Lung (tissue), 12 donors: Measurements from ENCODE around the gene SLC12A8. TPM values are rescaled to one million over a fixed set of nuclear protein-coding genes. Genes with fewer than 3 reads are reported as not detected.

Experiments used
- ATAC-seq: fragments of 200-7000 bp; cut with Tn5 transposase; one replicate; pipeline ENCODE4 v1.9.1; 2020; ENCODE audit warnings: moderate number of reproducible peaks; ENCODE audit not compliant: insufficient read depth, low FRiP score
- DNase-seq, 3 donors: peaks; one replicate each; pipeline ENCODE4 v3.0.0-alpha.2; 2013 to 2017
- H3K27ac ChIP-seq, 2 donors: one replicate each; pipeline ENCODE4 v1.5.1; 2013; ENCODE audit warnings: mild to moderate bottlenecking in 2 of 2, moderate library complexity in 2 of 2, control low read depth in 1 of 2, inconsistent platforms in 1 of 2, low read depth in 1 of 2, low read length in 1 of 2
- H3K27me3 ChIP-seq, 3 donors: one replicate each; pipeline ENCODE4 v1.5.1; 2013; ENCODE audit warnings: low read length in 2 of 3; ENCODE audit not compliant: control insufficient read depth in 3 of 3, insufficient read depth in 3 of 3
- H3K36me3 ChIP-seq, 4 donors: one replicate each; pipeline ENCODE4 v1.5.1; 2013; ENCODE audit warnings: low read length in 4 of 4, mild to moderate bottlenecking in 1 of 4, moderate library complexity in 1 of 4; ENCODE audit not compliant: control insufficient read depth in 4 of 4, insufficient read depth in 4 of 4
- H3K4me1 ChIP-seq, 5 donors: one replicate each; pipeline ENCODE4 v1.5.1; 2013; ENCODE audit warnings: low read length in 5 of 5, mild to moderate bottlenecking in 2 of 5, moderate library complexity in 1 of 5; ENCODE audit not compliant: control insufficient read depth in 5 of 5, insufficient read depth in 5 of 5
- H3K4me3 ChIP-seq: one replicate; pipeline ENCODE4 v1.5.1; 2013; ENCODE audit warnings: mild to moderate bottlenecking, control low read depth, moderate library complexity
- H3K9ac ChIP-seq, 2 donors: one replicate each; pipeline ENCODE4 v1.5.1; 2013; ENCODE audit warnings: low read length in 2 of 2, control low read depth in 1 of 2; ENCODE audit not compliant: insufficient read depth in 1 of 2
- H3K9me3 ChIP-seq, 4 donors: one replicate each; pipeline ENCODE4 v1.5.1; 2013; ENCODE audit warnings: low read length in 3 of 4, mild to moderate bottlenecking in 1 of 4, moderate library complexity in 1 of 4; ENCODE audit not compliant: control insufficient read depth in 4 of 4, insufficient read depth in 3 of 4
- WGBS, 2 donors: extraction: QIAGEN DNeasy Blood & Tissue Kit; methylation state at CpG; one replicate each; pipeline ENCODE4 v1.1.7; 2013; 5-methylcytosine and 5-hydroxymethylcytosine counted together
- polyA plus RNA-seq, 2 donors: library from polyadenylated mRNA; stranded (reverse); fragments of 200-250 nt; gene quantifications; one replicate each; pipeline ENCODE4 v1.2.1, GENCODE V29; 2013
- total RNA-seq, 2 donors: library from RNA; depleted of rRNA in 1 of 2; stranded (reverse); fragments of >200 nt in 1 of 2; gene quantifications; one replicate each; pipeline ENCODE4 v1.2.1, GENCODE V29; 2014 to 2021
- TF ChIP-seq, protein P1 (sequence below): IDR thresholded peaks from 2 replicates; pipeline ENCODE4 v1.5.1; 2012; ENCODE audit warnings: mild to moderate bottlenecking; ENCODE audit errors: control extremely low read depth, extremely low read depth
- donor health status: control.
- donor health status: control.
- donor health status: Bipolar disorder and iron deficiency.
- donor health status: healthy.
- donor health status: DM: yes; HTN: yes; CAD: no.

Gene SLC12A8
- total and polyA plus RNA-seq, 4 donors, result 3.1 to 9.8 (median 5.8) TPM

DNA sequence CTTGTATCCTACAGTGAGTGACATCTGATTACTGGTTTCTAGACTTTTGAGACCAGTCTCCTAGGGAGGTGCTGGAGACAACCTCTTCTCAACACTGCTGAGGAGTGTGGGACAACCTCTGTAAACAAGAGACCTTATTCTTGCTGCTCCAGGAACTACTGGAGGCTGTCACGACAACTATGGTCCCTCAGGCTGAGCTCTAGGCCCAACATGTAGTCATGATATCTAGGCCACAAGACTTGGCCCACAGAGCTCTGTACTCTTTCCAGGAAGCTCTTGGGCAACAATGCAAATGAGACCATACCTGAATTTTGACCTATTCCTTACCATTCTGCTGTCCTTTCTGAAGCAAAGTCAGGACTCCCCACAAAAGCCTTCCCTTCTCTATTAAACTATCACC, 132.5 kb downstream of the SLC12A8 start:
- Histone ChIP-seq H3K4me1 (peaks cover 0 to 5% (median 0%) of the 10 kb centered on the region in 5 donors), H3K27ac (no peak overlapping the region), H3K4me3 (no peak overlapping the region), H3K36me3 (no peaks in the 10 kb centered on the region), H3K9me3 (no peaks in the 10 kb centered on the region), H3K27me3 (no peaks in the 10 kb centered on the region), H3K9ac (no peak overlapping the region)
- ATAC-seq (no peak), DNase-seq (no peak)
- WGBS, 2 donors, result 95 to 96% methylated on average over 1 of the region's 1 CpG
- TF ChIP-seq, protein P1, sequence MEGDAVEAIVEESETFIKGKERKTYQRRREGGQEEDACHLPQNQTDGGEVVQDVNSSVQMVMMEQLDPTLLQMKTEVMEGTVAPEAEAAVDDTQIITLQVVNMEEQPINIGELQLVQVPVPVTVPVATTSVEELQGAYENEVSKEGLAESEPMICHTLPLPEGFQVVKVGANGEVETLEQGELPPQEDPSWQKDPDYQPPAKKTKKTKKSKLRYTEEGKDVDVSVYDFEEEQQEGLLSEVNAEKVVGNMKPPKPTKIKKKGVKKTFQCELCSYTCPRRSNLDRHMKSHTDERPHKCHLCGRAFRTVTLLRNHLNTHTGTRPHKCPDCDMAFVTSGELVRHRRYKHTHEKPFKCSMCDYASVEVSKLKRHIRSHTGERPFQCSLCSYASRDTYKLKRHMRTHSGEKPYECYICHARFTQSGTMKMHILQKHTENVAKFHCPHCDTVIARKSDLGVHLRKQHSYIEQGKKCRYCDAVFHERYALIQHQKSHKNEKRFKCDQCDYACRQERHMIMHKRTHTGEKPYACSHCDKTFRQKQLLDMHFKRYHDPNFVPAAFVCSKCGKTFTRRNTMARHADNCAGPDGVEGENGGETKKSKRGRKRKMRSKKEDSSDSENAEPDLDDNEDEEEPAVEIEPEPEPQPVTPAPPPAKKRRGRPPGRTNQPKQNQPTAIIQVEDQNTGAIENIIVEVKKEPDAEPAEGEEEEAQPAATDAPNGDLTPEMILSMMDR, result no peak

DNA sequence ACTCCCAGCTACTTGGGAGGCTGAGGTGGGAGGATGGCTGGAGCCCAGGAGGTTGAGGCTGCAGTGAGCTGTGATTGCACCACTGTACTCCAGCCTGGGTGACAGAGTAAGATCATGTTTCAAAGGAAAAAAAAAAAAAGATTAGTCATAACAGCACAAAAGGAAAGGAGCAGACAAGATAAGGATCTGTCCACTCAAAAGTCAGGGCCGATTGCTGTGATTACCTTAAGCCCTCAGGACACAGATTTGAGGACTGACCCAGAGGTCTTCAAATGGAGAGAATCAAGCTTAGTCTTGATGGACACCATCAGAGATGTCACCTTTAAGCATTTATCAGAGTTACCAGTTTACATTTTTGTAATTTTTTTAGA, 132.9 kb downstream of the SLC12A8 start:
- TF ChIP-seq, protein P1, result no peak
- Histone ChIP-seq H3K9me3 (no peaks in the 10 kb centered on the region), H3K27me3 (no peaks in the 10 kb centered on the region), H3K36me3 (no peaks in the 10 kb centered on the region), H3K4me1 (peaks cover 0 to 5% (median 0%) of the 10 kb centered on the region in 5 donors), H3K27ac (no peak overlapping the region), H3K4me3 (no peak overlapping the region), H3K9ac (no peak overlapping the region)
- DNase-seq, result no peak
- ATAC-seq, result no peak
- WGBS, 2 donors, result 52 to 72% methylated on average over 1 of the region's 1 CpG

DNA sequence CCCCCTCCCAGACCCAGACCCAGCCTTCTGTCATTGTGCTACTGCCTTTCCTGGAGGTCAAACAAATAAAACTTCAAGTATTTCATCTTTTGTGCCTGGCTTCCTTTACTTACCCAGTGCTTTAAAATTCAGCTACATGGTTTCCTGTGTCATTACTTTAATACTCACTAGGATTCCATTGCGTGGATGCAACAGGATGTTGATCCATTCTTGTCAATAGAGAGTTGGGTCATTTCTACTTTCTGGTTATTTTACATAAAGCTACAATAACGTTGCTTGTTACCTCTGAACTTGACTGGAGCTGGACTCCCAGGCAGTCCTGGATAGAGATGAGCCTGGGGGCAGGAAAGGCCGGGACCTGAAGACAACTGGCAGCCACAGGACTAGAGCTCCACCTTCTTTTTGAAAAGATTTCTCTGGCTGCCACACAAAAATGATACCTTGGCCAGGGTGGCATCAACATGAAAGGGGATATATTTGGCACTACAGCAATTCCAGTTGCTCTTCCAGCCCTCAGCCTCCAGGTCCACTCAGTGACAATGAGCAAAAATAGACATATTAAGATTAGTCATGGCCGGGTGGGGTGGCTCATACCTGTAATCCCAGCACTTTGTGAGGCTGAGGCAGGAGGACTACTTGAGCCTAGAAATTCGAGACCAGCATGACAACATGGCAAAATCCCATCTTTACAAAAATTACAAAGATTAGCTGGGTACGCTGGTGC, 133.4 kb downstream of the SLC12A8 start:
- DNase-seq, result no peak
- TF ChIP-seq, protein P1, result no peak
- WGBS, 2 donors, result 69 to 78% methylated on average over 6 of the region's 6 CpGs

DNA sequence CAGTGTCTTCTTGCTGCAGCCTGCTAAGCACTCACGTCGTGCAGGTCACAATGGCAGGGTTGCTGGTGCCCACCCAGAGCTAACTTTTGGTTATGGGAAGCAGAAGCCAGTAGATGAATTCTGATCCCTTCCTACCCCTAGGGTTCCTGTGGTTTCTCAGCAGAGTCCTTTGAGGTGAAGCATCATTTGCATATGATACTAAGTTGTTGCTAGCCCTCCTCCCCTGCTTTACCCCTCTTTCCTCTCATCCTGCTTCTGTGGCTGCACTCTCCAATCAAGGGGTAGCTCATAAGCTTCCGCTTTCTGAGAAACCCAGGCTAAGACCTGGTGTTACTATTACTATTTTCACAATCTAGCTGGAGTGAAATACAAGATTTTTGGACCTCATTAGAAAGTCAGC, 134.7 kb downstream of the SLC12A8 start:
- no peaks in the 10 kb centered on the region for H3K36me3 ChIP-seq
- no peak for ATAC-seq

More for the DNA sequence above, 133.4 kb downstream of the SLC12A8 start:
- Histone ChIP-seq H3K9me3 (no peaks in the 10 kb centered on the region), H3K4me1 (peaks cover 0 to 5% (median 0%) of the 10 kb centered on the region in 5 donors), H3K36me3 (no peaks in the 10 kb centered on the region), H3K4me3 (no peak overlapping the region), H3K27ac (no peak overlapping the region), H3K27me3 (no peaks in the 10 kb centered on the region), H3K9ac (no peak overlapping the region)
- ATAC-seq, result no peak

More for the DNA sequence above, 134.7 kb downstream of the SLC12A8 start:
- H3K9ac ChIP-seq, result no peak overlapping the region
- no peak overlapping the region for H3K27ac ChIP-seq
- peaks cover 0 to 9% (median 6%) of the 10 kb centered on the region in 5 donors for H3K4me1 ChIP-seq
- H3K9me3 ChIP-seq, result no peaks in the 10 kb centered on the region
- no peaks in the 10 kb centered on the region for H3K27me3 ChIP-seq
- H3K4me3 ChIP-seq, result no peak overlapping the region
- TF ChIP-seq, protein P1, result no peak
- 90 to 93% methylated on average over 3 of the region's 3 CpGs for WGBS, 2 donors
- no peak for DNase-seq
